Caco-2 (cell line): ENCODE data around the gene PLOD1. TPM values are rescaled to one million over a fixed set of nuclear protein-coding genes. Genes with fewer than 3 reads are reported as not detected.
A peak's percentile ranks its signal among the peaks of the same experiment; 100 is the strongest.
"Not testable (repeated sequence)": the region's sequence is repeated elsewhere in the genome, so short reads cannot be mapped to it uniquely, and the experiment has no call there.

Source experiments
- BruUV-seq: library from RNA; stranded (reverse); fragments of 400-500 nt; replicated peaks from 2 replicates; lab custom pipeline; 2021; lab: Mats Ljungman, UMichigan
- CTCF ChIA-PET: fragments of 300-600 bp; sonication (Branson Sonifier 250); formaldehyde crosslinking; loops from one replicate; lab custom pipeline; 2022; ENCODE audit warnings: antibody characterized with exemption; lab: Charles Lee
- POLR2A ChIA-PET: fragments of 300-600 bp; sonication (Branson Sonifier 250); formaldehyde crosslinking; loops from one replicate; lab custom pipeline; 2022; ENCODE audit warnings: antibody characterized with exemption; lab: Charles Lee
- DNase-seq, 2 experiments: peaks; one replicate each; pipeline versions ENCODE4 v3.0.0 to v3.0.0-alpha.2; 2020 to 2022
- H3K27me3 ChIP-seq: replicated peaks from 2 replicates; pipeline ENCODE4 v1.6.0; 2011; ENCODE audit warnings: low read length; ENCODE audit not compliant: control insufficient read depth, insufficient read depth
- H3K36me3 ChIP-seq: 2 replicates; pipeline ENCODE4 v1.5.1; 2011; ENCODE audit warnings: low read length; ENCODE audit not compliant: control insufficient read depth, insufficient read depth
- H3K4me1 ChIP-seq: fragments of 250-450 bp; sonication (Bioruptor Pico); 2 replicates; pipeline ENCODE4 v1.5.1; 2020; ENCODE audit warnings: mild to moderate bottlenecking
- H3K4me3 ChIP-seq: 2 replicates; pipeline ENCODE4 v1.5.1; 2011; ENCODE audit warnings: low read depth, mild to moderate bottlenecking, control low read depth, low read length
- H3K9me3 ChIP-seq: fragments of 250-450 bp; sonication (Bioruptor Pico); 2 replicates; pipeline ENCODE4 v1.5.1; 2020; ENCODE audit warnings: mild to moderate bottlenecking, moderate library complexity
- H3K27ac Mint-ChIP-seq: one replicate; pipeline ENCODE4 v1.8.0; 2022; ENCODE audit warnings: mixed read lengths; ENCODE audit not compliant: unreplicated experiment
- H3K27me3 Mint-ChIP-seq: one replicate; pipeline ENCODE4 v1.8.0; 2022; ENCODE audit warnings: mixed read lengths; ENCODE audit not compliant: insufficient read depth, unreplicated experiment
- H3K36me3 Mint-ChIP-seq: one replicate; pipeline ENCODE4 v1.8.0; 2022; ENCODE audit warnings: mild to moderate bottlenecking, mixed read lengths; ENCODE audit not compliant: insufficient read depth, unreplicated experiment
- H3K4me1 Mint-ChIP-seq: one replicate; pipeline ENCODE4 v1.8.0; 2022; ENCODE audit warnings: low read depth, mixed read lengths; ENCODE audit not compliant: unreplicated experiment
- H3K4me3 Mint-ChIP-seq: one replicate; pipeline ENCODE4 v1.8.0; 2022; ENCODE audit warnings: mild to moderate bottlenecking, moderate library complexity, mixed read lengths; ENCODE audit not compliant: unreplicated experiment
- H3K9me3 Mint-ChIP-seq: one replicate; pipeline ENCODE4 v1.8.0; 2022; ENCODE audit warnings: mixed read lengths; ENCODE audit not compliant: unreplicated experiment
- CTCF ChIP-seq, 2 experiments: fragments of 200-600 bp in 1 of 2; IDR thresholded peaks; 1 replicate in 1 of 2; 2 replicates in 1 of 2; pipeline versions ENCODE4 v1.5.1 to v1.8.0; 2011 to 2022; ENCODE audit warnings: antibody characterized with exemption in 1 of 2, control low read depth in 1 of 2, inconsistent platforms in 1 of 2, low read depth in 1 of 2, low read length in 1 of 2, mild to moderate bottlenecking in 1 of 2, moderate library complexity in 1 of 2; ENCODE audit not compliant: insufficient read depth in 1 of 2, severe bottlenecking in 1 of 2, unreplicated experiment in 1 of 2
- intact Hi-C: fragments of 100-400 bp; cut with micrococcal nuclease; formaldehyde crosslinking; loops from one replicate; pipeline ENCODE4 v1.10.0; 2022; ENCODE audit not compliant: unreplicated experiment
- total RNA-seq: library from RNA; stranded (reverse); gene quantifications from 2 replicates; pipeline ENCODE4 v1.2.3, GENCODE V29; 2022

The PLOD1 gene
- total RNA-seq, 1 experiment from 2014 or later, result 89.3 TPM

- POLR2A ChIA-PET, result no interaction called here
- no peak for DNase-seq
- peak overlapping the region; percentile 64 for H3K27ac Mint-ChIP-seq
- no peaks in the 10 kb centered on the region for H3K9me3 ChIP-seq
- H3K4me1 Mint-ChIP-seq, result peaks cover 8% of the 10 kb centered on the region
- H3K4me1 ChIP-seq, result peaks cover 11% of the 10 kb centered on the region
- intact Hi-C loops, result no loop called here
- no TSS peak for BruUV-seq
- peaks cover 53% of the 10 kb centered on the region for H3K36me3 Mint-ChIP-seq
- H3K27me3 ChIP-seq, result no peaks in the 10 kb centered on the region
- H3K27me3 Mint-ChIP-seq, result no peaks in the 10 kb centered on the region
- H3K4me3 ChIP-seq, result peak overlapping the region; percentile 47
- CTCF ChIA-PET, result no interaction called here
- peaks cover 1% of the 10 kb centered on the region; the same call in 1 of the 2 replicates for H3K36me3 ChIP-seq
- H3K4me3 Mint-ChIP-seq, result peak overlapping the region; percentile 73
- TF ChIP-seq CTCF (IDR thresholded peaks at IDR 0.05; ENCODE audit: insufficient read depth in 1 of 2, low read depth in 1 of 2, low read length in 1 of 2, severe bottlenecking in 1 of 2, unreplicated experiment in 1 of 2), result no peak
- H3K9me3 Mint-ChIP-seq, result no peaks in the 10 kb centered on the region
Observed at GRCh38 chr1:11923827-11924113, 10.7 kb upstream of the PLOD1 start.

- CTCF ChIA-PET, result no interaction called here
- POLR2A ChIA-PET, result interaction anchor here (2.2 kb wide), 1 partner anchor 15 kb away, joined by 15 read pairs; no protein-coding TSS in a partner anchor
- DNase-seq, result no peak
- peaks cover 46% of the 10 kb centered on the region for H3K36me3 Mint-ChIP-seq
- no peaks in the 10 kb centered on the region for H3K9me3 ChIP-seq
- peaks cover 11% of the 10 kb centered on the region for H3K4me1 ChIP-seq
- peaks cover 8% of the 10 kb centered on the region for H3K4me1 Mint-ChIP-seq
- H3K27me3 Mint-ChIP-seq, result no peaks in the 10 kb centered on the region
- H3K27ac Mint-ChIP-seq, result peak overlapping the region; percentile 64
- peaks cover 1% of the 10 kb centered on the region; the same call in 1 of the 2 replicates for H3K36me3 ChIP-seq
- peak overlapping the region; percentile 47 for H3K4me3 ChIP-seq
- no peaks in the 10 kb centered on the region for H3K27me3 ChIP-seq
- TF ChIP-seq CTCF (IDR thresholded peaks at IDR 0.05; ENCODE audit: insufficient read depth in 1 of 2, low read depth in 1 of 2, low read length in 1 of 2, severe bottlenecking in 1 of 2, unreplicated experiment in 1 of 2), result no peak
- no peaks in the 10 kb centered on the region for H3K9me3 Mint-ChIP-seq
- peak overlapping the region; percentile 73 for H3K4me3 Mint-ChIP-seq
- BruUV-seq, result TSS peak; percentile 37
- intact Hi-C loops, result loop anchor here (5.0 kb wide), 1 partner anchor 43 kb away; no protein-coding TSS in a partner anchor
Observed at GRCh38 chr1:11924334-11925195, 10.0 kb upstream of the PLOD1 start.

GRCh38 chr1:11925196-11925937 is 9.2 kb upstream of the PLOD1 start:
- H3K27me3 Mint-ChIP-seq, H3K27me3 ChIP-seq, BruUV-seq, H3K9me3 ChIP-seq, CTCF ChIA-PET, H3K9me3 Mint-ChIP-seq, H3K4me1 Mint-ChIP-seq, DNase-seq, H3K36me3 ChIP-seq: not testable (repeated sequence)
- peak overlapping the region; percentile 64 for H3K27ac Mint-ChIP-seq
- POLR2A ChIA-PET, result interaction anchor here (2.2 kb wide), 1 partner anchor 16 kb away, joined by 15 read pairs; no protein-coding TSS in a partner anchor
- peak overlapping the region; percentile 73 for H3K4me3 Mint-ChIP-seq
- intact Hi-C loops, result loop anchor here (5.0 kb wide), 1 partner anchor 42 kb away; no protein-coding TSS in a partner anchor
- Histone ChIP-seq H3K4me1 (peaks cover 11% of the 10 kb centered on the region), H3K4me3 (peak overlapping the region; percentile 47)
- H3K36me3 Mint-ChIP-seq, result peaks cover 43% of the 10 kb centered on the region
